Glutamatergic neuron (in vitro differentiated cells): ENCODE data around the gene ESPNL. TPM values are rescaled to one million over a fixed set of nuclear protein-coding genes. Genes with fewer than 3 reads are reported as not detected.
A peak's percentile ranks its signal among the peaks of the same experiment; 100 is the strongest.

ENCODE experiments used
- DNase-seq: peaks from one replicate; pipeline ENCODE4 v3.0.0; 2022
- H3K27ac Mint-ChIP-seq: one replicate; pipeline ENCODE4 v1.8.0; 2020; ENCODE audit warnings: mild to moderate bottlenecking, mixed read lengths, inconsistent platforms; ENCODE audit not compliant: unreplicated experiment
- H3K27me3 Mint-ChIP-seq: one replicate; pipeline ENCODE4 v1.8.0; 2020; ENCODE audit warnings: mild to moderate bottlenecking, moderate library complexity, mixed read lengths, inconsistent platforms; ENCODE audit not compliant: unreplicated experiment
- H3K36me3 Mint-ChIP-seq: one replicate; pipeline ENCODE4 v1.8.0; 2020; ENCODE audit warnings: mild to moderate bottlenecking, mixed read lengths, inconsistent platforms; ENCODE audit not compliant: unreplicated experiment
- H3K4me1 Mint-ChIP-seq: one replicate; pipeline ENCODE4 v1.8.0; 2020; ENCODE audit warnings: mild to moderate bottlenecking, low read depth, mixed read lengths, inconsistent platforms; ENCODE audit not compliant: unreplicated experiment
- H3K4me3 Mint-ChIP-seq: one replicate; pipeline ENCODE4 v1.8.0; 2020; ENCODE audit warnings: mild to moderate bottlenecking, mixed read lengths, inconsistent platforms; ENCODE audit not compliant: unreplicated experiment
- H3K9me3 Mint-ChIP-seq: one replicate; pipeline ENCODE4 v1.8.0; 2020; ENCODE audit warnings: mild to moderate bottlenecking, moderate library complexity, mixed read lengths, inconsistent platforms; ENCODE audit not compliant: unreplicated experiment
- CTCF ChIP-seq: fragments of 200-600 bp; sonication (generic); IDR thresholded peaks from one replicate; pipeline ENCODE4 v1.5.0; 2021; ENCODE audit not compliant: partially characterized antibody, unreplicated experiment
- total RNA-seq: library from RNA; stranded (reverse); fragmentation: NEBNext Ultra II Directional; extraction: Animal tissue kit (Norgen Biotek cat#: 25700); gene quantifications from one replicate; pipeline ENCODE4 v1.2.1, GENCODE V29; 2021; ENCODE audit not compliant: unreplicated experiment

The ESPNL gene
- total RNA-seq, 1 donor from 2014 or later: 0.81 TPM

GRCh38 chr2:238105506-238106338 is 5.6 kb downstream of the ESPNL start:
- Mint-ChIP-seq H3K9me3 (peaks cover 10% of the 10 kb centered on the region), H3K36me3 (no peaks in the 10 kb centered on the region), H3K4me3 (no peak overlapping the region), H3K27ac (no peak overlapping the region), H3K27me3 (peaks cover 13% of the 10 kb centered on the region), H3K4me1 (peaks cover 15% of the 10 kb centered on the region)
- no peak for DNase-seq
- TF ChIP-seq CTCF: no peak

- Mint-ChIP-seq H3K27ac (no peak overlapping the region), H3K27me3 (peaks cover 13% of the 10 kb centered on the region), H3K4me3 (no peak overlapping the region), H3K36me3 (no peaks in the 10 kb centered on the region), H3K9me3 (peaks cover 12% of the 10 kb centered on the region), H3K4me1 (peaks cover 15% of the 10 kb centered on the region)
- TF ChIP-seq CTCF: no peak
- DNase-seq: peak; percentile 27
These were observed 6.2 kb downstream of the ESPNL start for GRCh38 chr2:238106339-238106697.

GRCh38 chr2:238106698-238107524 is 6.8 kb downstream of the ESPNL start:
- DNase-seq: peak; percentile 45
- Mint-ChIP-seq H3K36me3 (no peaks in the 10 kb centered on the region), H3K9me3 (peaks cover 16% of the 10 kb centered on the region)

GRCh38 chr2:238107525-238108422 is 7.6 kb downstream of the ESPNL start:
- DNase-seq: peak; percentile 23
- TF ChIP-seq CTCF: no peak
- H3K27ac Mint-ChIP-seq: peak overlapping the region; percentile 97
- peaks cover 13% of the 10 kb centered on the region for H3K4me1 Mint-ChIP-seq
- H3K4me3 Mint-ChIP-seq: peak overlapping the region; percentile 65
- H3K9me3 Mint-ChIP-seq: peaks cover 17% of the 10 kb centered on the region
- peaks cover 2% of the 10 kb centered on the region for H3K36me3 Mint-ChIP-seq
- H3K27me3 Mint-ChIP-seq: peaks cover 13% of the 10 kb centered on the region

More at GRCh38 chr2:238106698-238107524, 6.8 kb downstream of the ESPNL start:
- Mint-ChIP-seq H3K4me3 (no peak overlapping the region), H3K27ac (peak overlapping the region; percentile 97), H3K4me1 (peaks cover 15% of the 10 kb centered on the region), H3K27me3 (peaks cover 13% of the 10 kb centered on the region)
- TF ChIP-seq CTCF: no peak
